G401 (cell line): Measurements from ENCODE around the gene NXPE3. TPM values are rescaled to one million over a fixed set of nuclear protein-coding genes. Genes with fewer than 3 reads are reported as not detected.
"Not testable (repeated sequence)": the region's sequence is repeated elsewhere in the genome, so short reads cannot be mapped to it uniquely, and the experiment has no call there.

ENCODE experiments used
- DNase-seq: peaks from one replicate; pipeline ENCODE4 v3.0.0-alpha.2; 2015; ENCODE audit warnings: low spot score
- in situ Hi-C: cut with HindIII; loops from 2 replicates; pipeline ENCODE4 v1.10.0; 2016; ENCODE audit warnings: low sequenced_read_pairs, mixed read lengths
- total RNA-seq: library from RNA; depleted of rRNA; stranded (reverse); fragments of >200 nt; shearing (Covaris generic); gene quantifications from 2 replicates; pipeline ENCODE4 v1.2.3, GENCODE V29; 2014; rRNA removed

The NXPE3 gene
- total RNA-seq, 1 experiment from 2014 or later, result 12.3 TPM

DNA sequence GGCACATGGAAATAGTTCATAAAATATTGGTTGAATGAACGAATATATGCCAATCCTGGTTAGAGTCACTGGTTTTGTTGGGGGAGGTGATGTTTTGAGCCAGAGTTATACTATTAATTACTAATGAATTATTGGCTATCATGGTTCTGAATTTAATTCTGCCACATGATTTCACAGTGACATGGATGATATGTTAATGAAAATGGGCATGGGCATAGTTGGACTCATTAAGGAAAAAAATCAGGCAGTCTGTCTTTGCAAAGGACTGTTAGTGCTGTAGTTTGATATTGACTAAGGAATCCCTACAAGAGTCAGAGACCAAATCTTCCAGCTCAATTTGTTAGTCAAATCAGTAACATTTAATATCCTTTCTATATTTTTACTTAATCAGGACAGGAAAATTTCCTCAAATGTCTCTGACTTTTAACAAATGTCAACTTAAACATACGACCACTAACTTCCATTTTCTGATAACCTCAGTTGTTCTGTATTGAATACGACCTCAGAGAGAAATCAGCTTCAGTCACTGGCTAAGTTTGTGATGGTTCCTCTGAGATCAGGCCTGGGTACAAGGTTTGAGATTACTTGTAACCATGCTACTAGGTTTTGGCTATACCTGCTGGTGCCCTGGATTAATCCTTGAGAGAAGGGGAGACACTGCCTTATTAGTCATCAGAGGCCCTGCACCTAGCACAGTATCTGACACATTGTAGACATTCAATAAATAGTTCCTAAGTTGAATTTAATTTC lies 83.6 kb downstream of the NXPE3 start:
- in situ Hi-C loops, result no loop called here
- DNase-seq, result no peak

DNA sequence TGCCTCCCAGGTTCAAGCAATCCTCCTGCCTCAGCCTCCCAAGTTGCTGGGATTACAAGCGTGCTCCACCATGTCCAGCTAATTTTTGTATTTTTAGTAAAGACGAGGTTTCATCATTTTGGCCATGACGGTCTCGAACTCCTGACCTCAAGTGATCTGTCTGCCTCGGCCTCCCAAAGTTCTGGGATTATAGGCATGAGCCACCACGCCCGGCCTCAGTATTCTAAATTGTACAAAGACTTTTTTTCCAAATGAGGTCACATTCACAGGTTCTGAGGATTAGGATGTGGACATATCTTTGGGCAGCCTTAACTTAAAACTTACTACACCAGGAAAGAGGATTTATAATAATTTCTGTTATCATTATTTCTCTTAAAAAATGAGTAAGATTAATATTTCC lies 85.9 kb downstream of the NXPE3 start:
- in situ Hi-C loops, DNase-seq: not testable (repeated sequence)

- in situ Hi-C loops, result no loop called here
- DNase-seq, result no peak
Observed at GRCh38 chr3:101865751-101866509, 86.9 kb downstream of the NXPE3 start.

GRCh38 chr3:101867511-101867910 lies 88.5 kb downstream of the NXPE3 start:
- in situ Hi-C loops, result no loop called here
- DNase-seq, result no peak

GRCh38 chr3:101867996-101868395 lies 89.0 kb downstream of the NXPE3 start:
- DNase-seq, result no peak
- in situ Hi-C loops, result no loop called here

DNA sequence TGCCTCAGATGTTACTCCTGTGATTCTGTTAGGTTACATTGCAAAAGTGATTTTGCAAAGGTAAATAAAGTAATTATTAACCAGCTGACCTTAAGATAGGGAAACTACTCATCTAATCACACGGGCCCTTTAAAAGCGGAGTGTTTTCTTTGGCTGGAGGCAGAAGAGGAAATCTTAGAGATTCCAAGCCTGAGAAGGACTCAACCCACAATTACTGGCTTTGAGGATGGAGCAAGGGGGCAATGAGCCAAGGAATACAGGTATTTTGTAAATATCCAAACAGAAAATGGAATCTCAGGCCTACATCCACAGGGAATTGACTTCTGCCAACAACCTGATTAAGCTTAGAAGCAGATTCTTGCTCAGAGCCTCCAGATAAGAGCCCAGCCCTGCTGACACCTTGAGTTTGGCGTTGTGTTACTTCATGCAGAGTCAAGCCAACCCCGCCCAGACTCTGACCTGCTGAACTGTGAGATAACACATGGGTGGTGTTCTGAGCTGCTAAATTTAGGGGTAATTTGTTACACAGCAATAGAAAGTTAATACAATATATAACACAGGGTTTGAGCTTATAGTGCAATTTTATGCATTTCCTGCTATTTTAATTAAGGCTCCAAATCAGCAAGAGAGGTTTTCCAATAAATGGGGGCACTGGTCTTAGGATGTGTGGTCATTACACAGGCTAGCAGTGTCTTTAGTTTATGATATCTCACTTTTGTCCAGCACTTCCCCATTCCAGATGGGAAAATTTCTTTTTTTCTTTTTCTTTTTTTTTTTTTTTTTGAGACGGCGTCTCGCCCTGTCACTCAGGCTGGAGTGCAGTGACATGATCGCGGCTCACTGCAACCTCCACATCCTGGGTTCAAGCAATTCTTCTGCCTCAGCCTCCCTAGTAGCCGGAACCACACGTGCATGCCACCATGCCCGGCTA lies 89.8 kb downstream of the NXPE3 start:
- in situ Hi-C loops, result no loop called here
- DNase-seq, result no peak

DNA sequence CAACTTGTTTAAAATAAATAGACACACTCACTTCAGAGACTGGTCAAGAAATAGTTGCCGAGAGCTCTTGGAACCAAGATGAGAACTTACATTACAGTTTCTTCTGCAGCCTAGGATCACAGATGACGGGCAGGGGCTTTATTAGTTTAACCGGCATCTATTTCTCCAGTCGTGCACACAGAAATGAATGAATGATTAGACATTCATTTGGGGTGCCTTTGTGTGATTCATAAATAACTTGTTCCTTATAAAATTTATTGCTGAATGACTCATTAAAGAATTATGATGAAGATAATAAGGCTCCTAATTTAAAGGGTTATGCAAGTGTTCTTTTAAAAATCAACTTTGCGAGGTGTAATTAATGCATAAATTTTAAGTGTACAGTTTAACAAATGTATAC lies 91.1 kb downstream of the NXPE3 start:
- no peak for DNase-seq

GRCh38 chr3:101873619-101874018 lies 94.6 kb downstream of the NXPE3 start:
- DNase-seq, result no peak
- in situ Hi-C loops, result no loop called here

More for the DNA sequence above, 91.1 kb downstream of the NXPE3 start:
- in situ Hi-C loops, result no loop called here

DNA sequence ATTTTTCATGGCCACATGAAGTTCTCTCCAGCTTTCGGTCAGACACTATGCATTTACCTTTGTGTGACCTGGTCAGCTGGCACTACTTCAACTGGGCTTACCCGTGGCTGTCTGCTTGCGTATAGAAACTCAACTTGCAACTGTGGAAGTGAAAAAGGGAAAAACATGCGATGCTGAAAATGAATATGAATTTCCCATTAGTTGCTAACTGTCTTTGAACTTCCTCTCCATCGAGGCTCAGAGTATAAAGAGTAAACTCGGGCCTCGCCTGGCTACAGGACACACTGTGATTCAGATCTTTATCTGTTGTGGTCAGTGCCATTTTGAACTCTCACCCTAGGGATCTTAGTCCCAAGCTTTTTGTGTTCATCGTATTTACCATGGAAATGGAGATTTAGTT lies 97.1 kb downstream of the NXPE3 start:
- DNase-seq, result no peak
- in situ Hi-C loops, result no loop called here

Other genes starting within 250 kb of the NXPE3 start
- 44.8 and 62.1 TPM in 2 replicates for gene TRMT10C, start 217.3 kb upstream of the NXPE3 start, total RNA-seq
- 123 and 148 TPM in 2 replicates for gene PCNP, start 205.0 kb upstream of the NXPE3 start, total RNA-seq
- gene ZBTB11, start 102.1 kb upstream of the NXPE3 start, total RNA-seq, result 16.9 and 20.0 TPM in 2 replicates
- gene RPL24, start 92.5 kb upstream of the NXPE3 start, total RNA-seq, result 1,940 and 2,373 TPM in 2 replicates
- 9.9 and 11.0 TPM in 2 replicates for gene CEP97, start 54.6 kb upstream of the NXPE3 start, total RNA-seq
- gene NFKBIZ, start 70.3 kb downstream of the NXPE3 start, total RNA-seq, result 4.7 and 15.7 TPM in 2 replicates